ENCODE results near the gene FLNC. TPM values are rescaled to one million over a fixed set of nuclear protein-coding genes. Genes with fewer than 3 reads are reported as not detected.

The FLNC gene
- total and polyA plus RNA-seq, 8 donors, result 14.3 to 34.7 (median 23.6) TPM

DNA sequence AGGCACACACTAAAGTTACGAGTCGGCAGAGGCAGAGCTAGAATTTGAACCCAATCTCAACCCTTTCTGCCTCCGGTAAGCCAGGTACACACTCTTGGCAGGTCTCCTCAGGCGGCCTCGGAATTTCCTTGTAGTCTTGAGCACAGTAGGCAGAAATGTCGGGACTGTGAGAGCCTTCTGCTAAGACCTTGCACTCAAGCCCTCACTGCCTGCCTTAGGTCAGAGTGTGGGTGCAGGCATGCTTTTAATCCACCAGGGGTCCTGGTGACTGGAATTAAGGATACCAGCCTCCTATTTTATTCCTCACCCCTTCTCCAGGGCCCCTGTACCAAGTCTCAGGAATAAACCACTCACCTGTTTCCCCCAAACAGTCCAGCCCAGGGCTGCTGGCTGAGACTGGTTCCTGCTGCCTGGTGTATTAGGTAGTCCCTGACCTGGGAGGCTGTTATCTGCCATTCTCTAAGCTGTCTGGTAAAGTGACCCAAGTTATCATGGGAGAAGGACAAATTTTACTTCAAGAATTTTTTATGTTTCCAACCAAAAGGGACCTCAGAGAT is 33.3 kb downstream of the FLNC start:
- Histone ChIP-seq H3K36me3 (peaks cover 0 to 21% of the 10 kb centered on the region in 2 donors), H3K4me3 (peak overlapping the region; percentile 88 to 95), H3K9me3 (no peaks in the 10 kb centered on the region), H3K27ac (peak overlapping the region; percentile 79 to 84), H3K4me1 (peaks cover 16 to 21% of the 10 kb centered on the region in 2 donors), H3K27me3 (no peaks in the 10 kb centered on the region)
- peak in 1 of 4 donors; percentile 44 for DNase-seq
- TF ChIP-seq, protein P1, sequence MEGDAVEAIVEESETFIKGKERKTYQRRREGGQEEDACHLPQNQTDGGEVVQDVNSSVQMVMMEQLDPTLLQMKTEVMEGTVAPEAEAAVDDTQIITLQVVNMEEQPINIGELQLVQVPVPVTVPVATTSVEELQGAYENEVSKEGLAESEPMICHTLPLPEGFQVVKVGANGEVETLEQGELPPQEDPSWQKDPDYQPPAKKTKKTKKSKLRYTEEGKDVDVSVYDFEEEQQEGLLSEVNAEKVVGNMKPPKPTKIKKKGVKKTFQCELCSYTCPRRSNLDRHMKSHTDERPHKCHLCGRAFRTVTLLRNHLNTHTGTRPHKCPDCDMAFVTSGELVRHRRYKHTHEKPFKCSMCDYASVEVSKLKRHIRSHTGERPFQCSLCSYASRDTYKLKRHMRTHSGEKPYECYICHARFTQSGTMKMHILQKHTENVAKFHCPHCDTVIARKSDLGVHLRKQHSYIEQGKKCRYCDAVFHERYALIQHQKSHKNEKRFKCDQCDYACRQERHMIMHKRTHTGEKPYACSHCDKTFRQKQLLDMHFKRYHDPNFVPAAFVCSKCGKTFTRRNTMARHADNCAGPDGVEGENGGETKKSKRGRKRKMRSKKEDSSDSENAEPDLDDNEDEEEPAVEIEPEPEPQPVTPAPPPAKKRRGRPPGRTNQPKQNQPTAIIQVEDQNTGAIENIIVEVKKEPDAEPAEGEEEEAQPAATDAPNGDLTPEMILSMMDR (IDR thresholded peaks at IDR 0.05), result peak; percentile 21 to 50
- intact Hi-C loops (cut with DNase I), result no loop called here
- ATAC-seq, result peak; percentile 59

DNA sequence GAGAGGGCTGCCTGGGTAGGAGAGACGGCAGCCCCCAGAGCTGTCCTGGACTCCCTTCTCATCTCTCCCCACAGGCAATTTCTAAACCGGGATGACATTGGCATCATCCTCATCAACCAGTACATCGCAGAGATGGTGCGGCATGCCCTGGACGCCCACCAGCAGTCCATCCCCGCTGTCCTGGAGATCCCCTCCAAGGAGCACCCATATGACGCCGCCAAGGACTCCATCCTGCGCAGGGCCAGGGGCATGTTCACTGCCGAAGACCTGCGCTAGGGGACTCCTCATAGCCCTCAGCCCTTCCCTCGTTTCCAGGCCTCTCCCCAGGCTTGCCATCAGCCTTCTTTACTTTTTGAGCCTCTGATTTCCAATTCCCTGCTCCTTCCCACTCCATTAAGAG is 35.1 kb downstream of the FLNC start:
- no peak overlapping the region for H3K4me3 ChIP-seq
- TF ChIP-seq, protein P1 (IDR thresholded peaks at IDR 0.05), result no peak
- peaks cover 0 to 17% of the 10 kb centered on the region in 2 donors for H3K27me3 ChIP-seq
- no peak overlapping the region for H3K27ac ChIP-seq
- no peak for ATAC-seq
- intact Hi-C loops (cut with DNase I), result no loop called here
- DNase-seq, result no peak
- peaks cover 23 to 37% of the 10 kb centered on the region in 2 donors for H3K4me1 ChIP-seq
- H3K36me3 ChIP-seq, result peaks cover 0 to 21% of the 10 kb centered on the region in 2 donors
- no peaks in the 10 kb centered on the region for H3K9me3 ChIP-seq

DNA sequence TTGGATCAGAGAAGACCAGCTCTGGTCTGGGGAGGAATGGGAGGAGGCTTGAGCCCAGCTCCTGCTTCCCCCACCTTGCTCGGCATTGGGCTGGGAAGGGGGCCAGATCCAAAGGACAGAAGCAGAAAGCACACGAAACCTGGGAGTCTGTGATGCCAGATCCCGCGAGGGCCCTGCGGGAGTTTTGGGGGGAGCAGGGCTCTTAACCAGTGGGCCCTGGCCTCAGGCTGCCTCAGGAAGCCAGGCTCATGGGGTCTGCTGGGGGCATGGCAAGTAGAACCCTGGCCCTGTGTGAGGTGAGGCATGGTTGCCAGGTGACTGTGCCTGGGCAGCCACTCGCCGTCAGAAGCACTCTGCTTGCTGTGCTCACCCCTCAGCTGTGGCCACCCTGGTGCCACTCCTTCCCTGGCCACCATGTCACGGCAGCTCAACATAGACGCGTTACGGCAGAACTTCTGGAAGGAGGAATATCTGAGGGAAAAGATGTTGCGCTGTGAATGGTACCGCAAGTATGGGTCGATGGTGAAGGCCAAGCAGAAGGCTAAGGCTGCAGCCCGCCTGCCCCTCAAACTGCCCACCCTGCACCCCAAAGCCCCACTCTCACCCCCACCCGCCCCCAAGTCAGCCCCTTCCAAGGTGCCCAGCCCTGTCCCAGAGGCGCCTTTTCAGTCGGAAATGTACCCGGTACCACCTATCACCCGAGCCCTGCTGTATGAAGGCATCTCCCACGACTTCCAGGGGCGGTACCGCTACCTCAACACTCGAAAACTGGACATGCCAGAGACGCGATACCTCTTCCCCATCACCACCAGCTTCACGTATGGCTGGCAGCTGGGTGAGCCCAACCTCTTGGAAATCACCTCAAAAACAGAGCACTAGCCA is 36.0 kb downstream of the FLNC start:
- intact Hi-C loops (cut with DNase I), result no loop called here
- peaks cover 0 to 21% of the 10 kb centered on the region in 2 donors for H3K36me3 ChIP-seq
- ATAC-seq, result no peak

GRCh38 chr7:128867241-128867640 is 37.0 kb downstream of the FLNC start:
- Histone ChIP-seq H3K36me3 (peaks cover 0 to 21% of the 10 kb centered on the region in 2 donors), H3K27ac (no peak overlapping the region), H3K27me3 (peaks cover 0 to 25% of the 10 kb centered on the region in 2 donors), H3K9me3 (no peaks in the 10 kb centered on the region), H3K4me3 (no peak overlapping the region), H3K4me1 (peaks cover 20 to 32% of the 10 kb centered on the region in 2 donors)
- no peak for ATAC-seq
- no peak for DNase-seq
- intact Hi-C loops (cut with DNase I), result no loop called here
- TF ChIP-seq, protein P1 (IDR thresholded peaks at IDR 0.05), result no peak

More for the DNA sequence above, 36.0 kb downstream of the FLNC start:
- Histone ChIP-seq H3K4me3 (no peak overlapping the region), H3K9me3 (no peaks in the 10 kb centered on the region), H3K27me3 (peaks cover 0 to 25% of the 10 kb centered on the region in 2 donors), H3K27ac (no peak overlapping the region), H3K4me1 (peaks cover 23 to 37% of the 10 kb centered on the region in 2 donors)
- TF ChIP-seq, protein P1 (IDR thresholded peaks at IDR 0.05), result no peak
- DNase-seq, result no peak
